Measurements from ENCODE around the gene SMPD3.

The SMPD3 gene

DNA sequence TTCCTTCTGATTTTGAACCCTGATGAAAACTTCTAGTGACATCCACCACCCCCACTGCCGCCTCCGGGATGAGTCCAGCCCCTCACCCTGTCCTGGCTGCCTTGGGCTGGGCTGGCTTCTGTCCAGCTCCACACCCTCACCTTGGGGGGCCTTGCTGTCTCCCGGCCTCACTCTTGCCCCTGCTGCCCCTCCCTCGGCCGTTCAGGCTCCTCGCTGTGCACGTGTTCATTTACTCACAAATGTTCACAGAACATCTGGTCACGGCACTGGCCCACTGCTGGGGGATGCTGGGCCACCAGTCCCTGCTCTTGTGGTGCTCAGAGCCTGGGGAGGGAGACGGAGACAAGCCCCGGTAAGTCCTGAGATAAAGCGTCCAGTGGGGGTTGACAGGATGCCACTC lies 96.8 kb downstream of the SMPD3 start:
- no peak for DNase-seq

DNA sequence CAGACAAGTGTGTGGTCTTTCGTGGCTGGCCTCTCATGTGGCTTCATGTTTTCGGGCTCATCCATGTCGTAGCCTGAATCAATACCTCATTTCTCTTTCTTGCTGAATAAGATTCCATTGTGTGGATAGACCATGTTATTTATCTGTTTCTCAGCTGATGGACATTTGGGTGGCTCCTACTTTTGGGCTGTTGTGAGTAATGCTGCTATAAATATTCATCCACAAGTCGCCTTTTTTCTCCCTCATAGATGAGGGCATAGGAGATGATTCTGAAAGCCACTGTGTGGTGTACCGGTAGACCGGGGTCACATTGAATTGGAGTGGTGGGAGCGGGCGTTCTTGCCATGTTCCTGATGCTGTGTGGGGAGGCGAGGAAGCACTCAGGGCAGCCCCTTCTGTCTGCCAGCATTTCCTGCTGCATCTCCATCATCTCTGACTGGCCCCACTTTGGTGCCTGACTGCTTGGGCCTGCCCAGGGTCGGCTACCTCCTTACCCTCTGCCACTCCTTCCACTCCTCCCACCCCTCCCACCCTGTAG lies 97.4 kb downstream of the SMPD3 start:
- DNase-seq = no peak

DNA sequence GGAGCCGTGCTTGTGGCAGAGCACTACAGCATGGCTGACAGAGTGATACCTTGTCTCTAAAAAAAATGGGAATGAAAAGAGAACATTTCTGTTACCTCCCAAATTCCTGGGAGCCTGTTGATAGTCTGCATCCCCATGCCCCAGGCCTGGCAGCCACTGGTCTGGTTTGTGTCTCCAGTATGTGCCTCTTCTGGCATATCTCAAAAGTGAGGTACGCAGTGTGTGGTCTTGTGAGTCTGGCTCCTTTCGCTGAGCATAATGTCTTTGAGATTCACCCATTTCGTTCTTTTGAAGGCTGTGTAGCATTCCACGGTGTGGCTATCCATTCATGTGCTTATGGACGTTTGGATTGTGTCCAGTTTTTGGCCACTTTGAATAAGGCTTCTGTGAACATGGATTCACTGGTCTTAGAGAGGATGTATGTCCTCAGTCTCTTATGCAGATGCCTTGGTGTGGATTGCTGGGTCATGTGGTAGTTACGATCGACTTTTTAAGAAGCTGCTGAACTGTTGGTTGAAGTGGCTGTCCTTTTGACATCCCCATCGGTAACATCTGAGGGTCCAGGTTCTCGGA lies 98.4 kb downstream of the SMPD3 start:
- DNase-seq = no peak

DNA sequence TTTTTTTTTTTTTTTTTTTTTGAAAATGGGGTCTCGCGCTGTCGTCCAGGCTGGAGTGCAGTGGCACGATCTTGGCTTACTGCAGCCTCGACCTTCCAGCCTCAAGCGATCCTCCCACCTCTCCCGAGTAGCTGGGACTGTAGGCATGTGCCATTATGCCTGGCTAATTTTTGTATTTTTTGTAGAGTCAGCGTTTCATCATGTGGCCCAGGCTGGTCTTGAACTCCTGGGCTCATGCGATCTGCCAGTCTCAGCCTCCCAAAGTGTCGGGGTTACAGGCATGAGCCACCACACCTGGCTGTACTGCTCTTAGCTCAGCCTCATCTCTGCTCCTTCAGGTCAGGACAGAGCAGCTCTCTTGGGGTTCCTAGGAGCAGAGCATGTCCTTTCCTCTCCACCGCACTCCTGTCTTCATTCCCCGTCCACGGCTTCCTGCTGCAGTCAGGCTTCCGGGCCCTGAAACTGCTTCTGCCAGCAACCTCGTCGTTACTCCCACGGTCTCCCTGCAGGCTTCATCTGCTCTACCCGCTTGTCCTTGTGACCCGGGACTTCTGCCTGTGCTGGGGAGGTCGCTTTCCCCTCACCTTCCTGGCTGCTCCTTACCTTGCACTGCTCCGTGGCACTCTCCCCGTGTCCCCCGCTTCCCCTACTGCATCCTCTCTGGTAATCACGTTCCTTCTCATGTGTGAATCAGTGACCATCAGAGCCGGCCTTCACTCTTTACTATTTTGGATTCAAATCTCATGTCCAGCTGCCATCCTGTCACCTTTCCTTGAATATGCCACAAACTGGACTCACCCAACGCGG lies 99.5 kb downstream of the SMPD3 start:
- no peak for DNase-seq

DNA sequence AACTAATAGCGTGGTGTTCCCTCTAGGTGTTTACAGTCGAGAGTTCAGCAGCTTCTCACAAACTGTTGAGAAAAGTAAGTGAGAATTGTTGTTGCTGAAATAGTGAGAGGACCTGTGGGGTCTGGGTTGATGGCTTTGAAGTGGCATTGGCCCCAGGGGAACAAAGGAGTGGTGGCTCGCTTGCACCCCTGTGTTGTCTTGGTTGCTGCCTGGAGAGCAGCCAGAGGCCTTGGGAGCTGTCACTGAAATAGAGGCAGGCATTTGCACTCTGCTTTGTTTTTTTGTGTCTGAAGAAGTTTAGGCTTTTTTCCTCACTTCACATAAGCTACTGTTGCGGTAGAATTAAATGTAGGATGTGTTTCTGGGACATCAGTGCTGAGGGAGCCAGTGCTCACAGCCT lies 100.7 kb downstream of the SMPD3 start:
- DNase-seq = no peak

DNA sequence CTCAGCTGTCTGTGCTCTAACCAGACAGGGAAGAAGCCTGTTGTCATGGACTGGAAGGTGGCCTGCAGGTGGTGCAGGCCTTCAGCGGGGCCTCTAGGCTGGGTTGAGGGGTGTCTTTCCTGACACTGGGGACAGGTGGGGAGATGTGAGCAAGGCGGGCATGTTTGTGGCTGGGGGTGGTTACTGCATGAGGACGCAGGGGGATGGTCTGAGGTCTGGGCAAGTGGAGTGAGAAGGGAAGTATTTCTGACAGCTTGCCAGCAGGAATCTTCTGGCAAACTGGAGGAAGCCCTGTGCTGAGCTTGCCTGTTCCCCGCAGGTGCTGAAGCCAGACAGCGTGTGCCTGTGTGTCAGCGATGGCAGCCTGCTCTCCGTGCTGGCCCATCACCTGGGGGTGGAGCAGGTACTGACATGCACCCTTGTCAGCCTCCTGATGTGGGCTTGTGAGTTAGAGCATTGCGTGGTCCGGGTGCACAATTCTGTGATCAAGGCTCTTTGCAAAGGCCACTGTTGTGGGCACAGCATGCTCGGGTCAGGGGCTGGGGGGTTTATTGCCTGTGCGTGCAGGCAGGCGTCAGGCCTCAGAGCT lies 101.3 kb downstream of the SMPD3 start:
- DNase-seq = no peak

DNA sequence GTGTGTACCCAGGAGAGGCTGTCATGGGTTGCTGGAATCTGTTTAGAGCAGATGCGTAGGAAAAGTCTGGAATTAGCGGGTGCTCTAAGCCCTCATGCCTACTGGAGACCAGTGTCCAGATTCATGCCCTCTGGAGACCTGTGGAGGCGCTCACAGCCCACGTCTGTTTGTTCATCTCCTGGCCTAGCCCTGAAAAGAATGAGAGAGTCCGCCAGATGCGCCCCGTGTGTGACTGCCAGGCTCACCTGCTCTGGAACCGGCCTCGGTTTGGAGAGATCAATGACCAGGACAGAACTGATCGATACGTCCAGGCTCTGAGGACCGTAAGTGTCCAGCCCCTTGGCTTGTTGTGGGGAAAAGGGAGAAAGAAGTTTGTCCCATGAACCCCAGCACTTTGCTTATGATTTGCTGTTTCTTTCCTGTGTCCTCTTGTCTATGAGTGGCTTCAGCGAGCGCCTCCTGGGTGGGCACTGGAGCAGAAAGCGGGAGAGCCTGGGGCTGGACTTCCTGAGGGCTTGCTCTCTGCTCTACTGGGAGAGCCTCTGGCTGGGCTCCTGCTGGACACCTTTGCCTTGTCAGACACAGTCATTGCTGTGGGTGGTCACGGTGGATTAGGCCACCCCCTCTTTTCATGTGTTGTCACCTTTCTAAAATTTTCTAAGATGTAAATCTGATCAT lies 102.2 kb downstream of the SMPD3 start:
- DNase-seq = no peak

DNA sequence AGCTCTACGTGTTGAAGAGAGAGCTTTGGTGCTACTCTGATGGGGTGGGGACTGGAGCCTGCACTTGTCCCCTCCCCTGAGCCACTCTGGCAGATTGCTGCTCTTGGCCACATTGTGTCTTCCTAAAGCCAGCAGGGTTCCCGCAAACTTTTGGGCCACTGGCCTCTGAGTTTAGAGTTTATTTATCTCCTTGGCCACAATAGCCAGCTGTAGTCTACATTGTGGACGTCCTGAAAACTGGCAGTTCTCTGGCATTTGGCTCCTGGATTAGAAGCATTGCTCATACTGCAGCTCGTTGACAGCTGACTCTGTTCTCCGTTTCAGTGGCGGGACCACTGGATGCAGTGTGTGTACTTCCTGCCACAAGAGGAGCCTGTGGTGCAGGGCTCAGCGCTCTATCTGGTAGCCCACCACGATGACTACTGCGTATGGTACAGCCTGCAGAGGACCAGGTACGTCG lies 102.9 kb downstream of the SMPD3 start:
- no peak for DNase-seq

DNA sequence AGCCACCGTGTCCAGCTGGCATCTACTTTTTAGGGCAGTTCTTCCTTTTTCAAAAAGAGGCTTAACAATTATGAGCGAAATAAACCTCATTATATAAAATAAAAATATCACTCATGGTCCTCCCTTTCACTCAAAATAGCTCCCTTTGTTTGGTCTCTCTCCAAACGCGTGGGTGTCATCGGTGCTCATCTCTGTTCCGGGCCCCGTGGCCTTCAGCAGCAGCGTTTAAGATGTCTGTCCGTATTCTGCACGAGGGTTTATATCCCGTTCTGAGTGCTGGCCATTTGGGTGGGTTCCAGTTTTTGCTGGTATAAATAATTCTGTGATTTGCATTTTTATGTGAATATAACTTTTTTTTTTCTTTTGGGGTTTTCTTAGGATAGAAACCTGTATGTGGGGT lies 104.1 kb downstream of the SMPD3 start:
- DNase-seq = no peak

DNA sequence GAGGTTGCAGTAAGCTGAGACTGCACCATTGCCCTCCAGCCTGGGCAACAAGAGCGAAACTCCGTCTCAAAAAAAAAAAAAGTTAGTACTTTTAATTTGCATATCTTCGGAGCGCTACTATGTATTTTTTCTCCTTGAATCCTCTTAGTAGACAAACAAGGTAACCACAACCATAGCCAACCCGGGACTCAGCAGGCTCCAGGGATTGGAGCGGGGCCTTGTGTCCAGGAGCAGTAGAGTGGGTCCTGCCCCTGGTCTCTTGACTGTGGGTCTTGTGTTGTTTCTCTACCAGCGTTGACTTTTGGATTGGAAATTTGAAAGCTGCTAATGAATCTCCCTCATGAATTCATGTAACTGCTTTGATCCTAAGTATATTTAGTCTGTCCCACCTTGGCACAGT lies 105.2 kb downstream of the SMPD3 start:
- no peak for DNase-seq

DNA sequence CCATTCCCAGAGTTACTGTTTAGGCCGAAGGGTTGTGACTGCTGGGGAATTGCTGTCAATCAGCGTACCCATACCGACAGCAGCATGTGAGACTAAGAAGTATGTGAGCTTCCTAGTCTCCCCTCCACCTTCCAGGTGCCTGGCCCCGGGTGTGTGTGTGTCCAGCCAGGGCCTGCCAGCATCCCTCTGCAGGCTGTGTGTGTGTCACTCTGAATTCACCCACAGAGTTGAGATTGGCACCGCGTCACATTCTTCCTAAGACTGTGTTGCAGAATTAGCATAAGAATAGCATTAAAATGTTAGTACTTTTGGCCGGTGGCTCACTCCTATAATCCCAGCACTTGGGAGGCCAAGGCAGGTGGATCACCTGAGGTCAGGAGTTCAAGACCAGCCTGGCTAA lies 105.7 kb downstream of the SMPD3 start:
- no peak for DNase-seq

DNA sequence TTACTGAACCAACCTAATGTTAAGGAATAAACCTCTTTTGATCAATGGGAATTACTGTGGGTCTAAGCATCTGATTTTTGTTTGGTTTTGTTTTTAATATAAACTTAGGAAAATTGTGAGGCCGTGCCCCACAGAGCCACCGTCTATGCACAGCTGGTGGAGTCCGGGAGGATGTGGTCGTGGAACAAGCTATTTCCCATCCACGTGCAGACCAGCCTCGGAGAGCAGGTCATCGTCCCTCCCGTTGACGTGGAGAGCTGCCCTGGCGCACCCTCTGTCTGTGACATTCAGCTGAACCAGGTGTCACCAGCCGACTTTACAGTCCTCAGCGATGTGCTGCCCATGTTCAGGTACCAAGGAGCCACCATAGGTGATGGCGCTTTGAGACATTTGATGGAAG lies 109.1 kb downstream of the SMPD3 start:
- no peak for DNase-seq

DNA sequence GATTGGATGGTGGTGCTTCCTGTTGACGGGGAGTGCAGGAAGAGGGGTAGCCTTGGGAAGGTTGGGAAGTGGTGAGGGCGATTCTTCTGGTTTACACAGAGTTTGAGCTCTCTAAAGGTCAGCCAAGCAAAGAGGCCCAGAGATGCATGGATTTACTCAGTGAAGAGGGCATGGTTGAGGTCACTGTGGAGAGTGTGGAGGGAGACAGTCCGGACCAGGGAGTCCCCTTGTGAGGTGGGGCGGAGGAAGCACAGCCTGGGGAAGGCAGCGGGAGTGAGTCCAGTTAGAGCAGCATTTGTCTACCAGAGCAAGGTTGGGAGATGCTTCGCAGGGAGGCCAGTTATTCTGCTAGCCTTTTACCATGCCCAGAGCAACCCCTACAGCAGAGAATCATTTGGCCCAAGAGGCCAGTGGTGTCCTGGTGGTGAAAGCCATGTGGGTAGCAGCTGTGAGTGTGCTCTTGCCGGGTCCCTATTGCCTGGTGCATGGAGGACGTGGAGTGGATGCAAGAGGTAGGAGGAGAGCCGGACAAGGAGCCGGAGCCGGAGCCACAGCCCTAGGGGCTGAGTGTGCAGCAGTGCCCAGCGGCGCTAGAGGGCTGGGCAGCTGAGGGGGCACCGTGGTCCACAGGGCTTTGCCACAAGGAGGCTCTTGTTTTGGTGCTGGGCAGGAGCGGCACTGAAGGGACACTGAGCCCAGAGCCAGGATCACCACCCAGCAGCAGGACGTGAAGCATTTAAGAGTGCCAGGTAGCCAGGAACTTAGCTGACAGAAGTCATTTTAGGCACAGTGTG lies 109.8 kb downstream of the SMPD3 start:
- DNase-seq = no peak

DNA sequence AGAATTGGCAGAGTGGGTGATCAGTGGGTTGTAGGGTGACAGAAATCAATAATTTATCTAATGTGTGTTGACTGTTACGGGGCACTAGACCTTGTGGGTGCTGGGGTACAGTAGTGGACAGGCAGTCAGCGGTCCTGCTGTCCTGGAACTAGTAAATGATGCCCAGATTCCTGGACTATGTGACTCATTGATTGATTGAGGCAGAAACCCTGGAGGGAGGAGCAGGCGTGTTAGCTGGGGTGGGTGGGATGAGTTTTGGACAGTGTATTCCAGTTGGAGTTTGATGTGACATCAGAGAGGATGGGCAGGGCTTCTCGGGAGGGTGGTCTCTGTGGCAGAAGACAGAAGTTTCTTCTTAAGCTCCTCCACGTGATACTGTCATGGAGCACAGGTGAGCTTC lies 113.1 kb downstream of the SMPD3 start:
- no peak for DNase-seq

DNA sequence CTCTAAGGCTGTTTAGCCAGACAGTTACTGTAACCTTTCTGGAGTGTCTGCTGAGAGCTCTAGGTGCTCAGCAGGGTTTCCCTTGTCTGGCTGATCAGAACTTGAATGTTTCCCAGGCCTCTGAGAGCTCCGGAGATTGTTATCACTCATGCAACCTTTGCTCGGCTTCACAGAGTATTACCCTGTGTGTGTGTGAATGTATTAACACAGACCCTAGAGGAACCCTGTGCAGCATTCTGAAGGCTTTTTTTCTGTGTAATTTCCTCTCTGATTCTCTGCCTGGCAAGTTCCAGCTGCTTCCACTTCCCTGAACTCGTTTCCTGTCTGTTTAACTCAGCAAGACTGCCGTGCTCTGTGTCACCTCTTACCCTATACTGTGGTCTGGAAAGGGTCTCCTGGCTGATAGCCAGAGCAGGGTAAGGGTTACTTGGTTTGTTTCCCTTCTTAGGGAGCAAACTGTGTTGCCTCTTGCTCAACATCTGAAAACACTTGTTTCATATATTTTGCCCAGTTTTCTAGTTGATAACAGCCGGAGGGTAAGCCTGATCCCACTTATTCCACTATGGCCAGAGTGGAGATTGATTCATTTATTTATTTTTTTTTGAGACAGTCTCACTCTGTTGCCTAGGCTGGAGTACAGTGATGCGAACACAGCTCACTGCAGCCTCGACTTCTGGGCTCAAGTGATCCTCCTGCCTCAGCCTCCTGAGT lies 115.7 kb downstream of the SMPD3 start:
- DNase-seq = peak; percentile 99

DNA sequence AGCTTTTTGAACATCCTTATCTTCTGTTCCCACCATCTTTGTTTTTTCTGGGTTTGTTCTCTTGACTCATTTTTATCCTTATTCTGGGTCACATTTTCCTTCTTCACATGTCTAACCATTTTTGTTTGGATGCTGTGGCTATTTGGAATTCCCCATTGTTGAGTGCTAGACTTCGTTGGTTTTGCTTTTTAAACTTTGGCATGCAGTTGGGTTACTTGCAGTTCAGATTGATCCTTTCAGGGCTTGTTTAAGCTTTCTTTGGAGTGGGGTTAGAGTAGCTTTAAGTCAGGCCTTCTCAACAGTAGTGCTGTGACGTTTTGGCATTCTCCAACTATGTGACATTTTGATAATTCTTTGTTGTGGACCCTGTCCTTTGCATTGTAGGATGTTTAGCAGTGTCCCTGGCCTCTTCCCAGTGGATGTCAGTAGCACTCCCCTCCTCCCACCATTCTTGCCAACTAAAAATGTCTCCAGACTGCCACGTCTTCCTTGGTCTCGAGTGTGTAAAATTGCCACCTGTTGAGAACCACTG lies 116.4 kb downstream of the SMPD3 start:
- DNase-seq = no peak

DNA sequence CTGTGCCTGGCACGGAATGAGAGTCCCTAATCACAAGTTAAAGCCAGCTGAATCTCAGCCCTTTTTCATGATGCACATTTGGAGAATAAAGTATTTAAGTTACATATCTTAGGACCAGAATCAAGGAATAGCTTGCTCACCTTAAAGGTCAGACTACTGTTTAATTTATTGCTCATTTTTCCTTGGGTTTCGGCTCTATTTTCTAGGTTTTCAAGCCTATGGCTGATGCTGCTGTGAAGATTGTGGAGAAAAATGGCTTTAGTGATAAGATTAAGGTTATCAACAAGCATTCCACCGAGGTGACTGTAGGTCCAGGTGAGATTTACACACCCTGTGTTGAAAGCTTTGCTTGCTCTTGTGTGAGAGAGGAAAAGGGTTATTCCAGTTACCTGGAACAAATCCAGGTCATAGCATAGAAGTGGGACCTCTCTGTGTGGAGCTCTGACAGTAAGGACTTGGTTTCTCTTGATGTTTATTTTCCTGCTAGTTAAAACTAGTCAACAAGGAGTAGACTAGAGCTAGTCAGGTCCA lies 119.4 kb downstream of the SMPD3 start:
- no peak for DNase-seq

DNA sequence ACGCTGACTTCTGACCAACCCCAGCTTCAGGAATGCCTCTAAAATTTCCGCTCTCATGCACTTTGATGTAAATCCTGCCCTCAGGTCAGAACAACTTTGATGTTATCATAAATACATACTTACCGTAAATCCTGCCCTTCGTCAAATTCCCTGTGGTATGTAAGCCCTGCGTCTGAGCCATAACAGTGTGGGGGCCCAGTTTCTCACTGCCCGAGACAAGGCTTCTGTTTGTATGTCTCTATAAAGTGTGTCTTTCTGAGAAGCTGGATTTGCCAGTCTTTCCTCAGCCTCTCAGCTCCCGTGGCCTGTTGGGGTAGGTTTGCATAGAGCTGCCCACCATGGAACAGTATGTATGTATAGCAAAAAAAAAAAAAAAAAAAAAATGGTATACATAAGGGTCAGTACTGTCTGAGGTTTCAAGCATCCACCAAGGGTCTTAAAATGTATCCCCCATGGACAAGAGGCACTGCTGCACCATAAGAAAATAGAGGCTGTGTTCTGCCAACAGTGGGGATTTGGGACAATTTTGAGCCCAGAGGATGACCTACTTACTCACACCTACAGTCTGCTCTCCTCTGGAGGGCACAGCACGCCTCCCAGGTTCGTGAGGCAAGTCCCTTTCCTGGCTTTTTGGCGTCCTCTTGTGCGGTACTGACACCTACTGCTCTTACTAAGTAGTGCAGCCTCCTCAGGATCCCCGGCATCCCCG lies 120.0 kb downstream of the SMPD3 start:
- DNase-seq = peak; percentile 48

DNA sequence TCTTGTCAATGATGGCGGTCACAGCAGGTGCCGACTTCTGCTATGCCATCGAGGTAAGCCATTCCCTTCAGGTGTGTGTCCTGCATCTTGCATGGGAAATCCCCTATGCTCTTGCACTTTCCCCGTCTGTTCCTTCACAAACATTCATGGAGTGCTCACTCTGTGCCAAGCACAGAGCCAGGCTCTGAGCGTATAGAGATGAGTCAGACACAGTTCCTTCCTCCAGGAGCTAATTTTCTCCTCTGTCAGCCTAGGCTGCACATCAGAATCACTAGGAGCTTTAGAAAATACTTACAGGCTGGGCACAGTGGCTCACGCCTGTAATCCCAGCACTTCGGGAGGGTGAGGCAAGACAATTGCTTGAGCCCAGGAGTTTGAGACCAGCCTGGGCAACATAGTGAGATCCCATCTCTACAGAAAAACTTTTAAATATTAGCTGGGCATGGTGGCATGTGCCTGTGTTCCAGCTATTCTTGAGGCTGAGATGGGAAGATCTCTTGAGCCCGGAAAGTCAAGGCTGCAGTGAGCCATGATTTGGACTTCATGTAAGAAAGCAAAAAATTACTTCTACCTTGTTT lies 123.4 kb downstream of the SMPD3 start:
- DNase-seq = no peak

DNA sequence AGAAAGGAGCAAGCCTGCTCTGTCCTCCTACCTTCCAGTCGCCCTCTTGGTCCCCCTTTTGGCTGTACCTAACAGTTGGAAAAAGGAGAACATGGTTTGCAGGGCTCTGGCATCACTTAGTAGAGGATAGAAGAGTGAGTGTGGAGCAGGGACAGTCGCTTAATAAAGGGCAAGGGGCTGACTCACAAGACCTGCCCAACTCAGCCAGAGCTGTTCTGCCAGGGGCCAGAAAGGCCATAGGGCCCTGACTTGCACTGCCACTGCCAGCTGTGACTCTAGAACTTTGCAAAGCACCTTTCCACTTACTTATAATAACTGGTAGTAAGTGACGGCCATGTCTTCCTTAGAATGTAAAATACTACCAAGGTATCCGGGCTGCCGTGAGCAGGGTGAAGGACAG lies 124.0 kb downstream of the SMPD3 start:
- no peak for DNase-seq
